Nephron (organoid): Measurements from ENCODE around the gene CHD3.
A peak's percentile ranks its signal among the peaks of the same experiment; 100 is the strongest.

Experiments used
- H3K27ac Mint-ChIP-seq, 3 experiments: 2 replicates each; pipeline ENCODE4 v1.8.0; 2020; ENCODE audit warnings: mixed read lengths in 3 of 3, mild to moderate bottlenecking in 2 of 3, moderate library complexity in 1 of 3
- H3K27me3 Mint-ChIP-seq: 2 replicates; pipeline ENCODE4 v1.8.0; 2021; ENCODE audit warnings: low read depth, mild to moderate bottlenecking, moderate library complexity, mixed read lengths
- H3K36me3 Mint-ChIP-seq: 2 replicates; pipeline ENCODE4 v1.8.0; 2020; ENCODE audit warnings: low read depth, mixed read lengths
- H3K4me1 Mint-ChIP-seq: 2 replicates; pipeline ENCODE4 v1.8.0; 2020; ENCODE audit warnings: mixed read lengths
- H3K4me3 Mint-ChIP-seq, 3 experiments: 2 replicates each; pipeline ENCODE4 v1.8.0; 2020; ENCODE audit warnings: mild to moderate bottlenecking in 3 of 3, mixed read lengths in 3 of 3, moderate library complexity in 2 of 3
- H3K9me3 Mint-ChIP-seq: 2 replicates; pipeline ENCODE4 v1.8.0; 2020; ENCODE audit warnings: mixed read lengths
- CTCF ChIP-seq, 3 experiments: fragments of 200-600 bp; sonication (generic); IDR thresholded peaks; one replicate each; pipeline ENCODE4 v1.5.0; 2021; ENCODE audit warnings: antibody characterized with exemption in 3 of 3; ENCODE audit not compliant: unreplicated experiment in 3 of 3

Gene CHD3

GRCh38 chr17:7844292-7845154 is 44.1 kb upstream of the CHD3 start:
- no peaks in the 10 kb centered on the region for H3K9me3 Mint-ChIP-seq
- H3K27ac Mint-ChIP-seq = peak overlapping the region; percentile 91 to 98 (median 98)
- H3K36me3 Mint-ChIP-seq = peaks cover 22% of the 10 kb centered on the region
- TF ChIP-seq CTCF (IDR thresholded peaks at IDR 0.05; ENCODE audit: unreplicated experiment in 3 of 3) = no peak
- no peaks in the 10 kb centered on the region for H3K27me3 Mint-ChIP-seq
- peak overlapping the region; percentile 96 to 98 (median 97) for H3K4me3 Mint-ChIP-seq
- peaks cover 24% of the 10 kb centered on the region for H3K4me1 Mint-ChIP-seq

DNA sequence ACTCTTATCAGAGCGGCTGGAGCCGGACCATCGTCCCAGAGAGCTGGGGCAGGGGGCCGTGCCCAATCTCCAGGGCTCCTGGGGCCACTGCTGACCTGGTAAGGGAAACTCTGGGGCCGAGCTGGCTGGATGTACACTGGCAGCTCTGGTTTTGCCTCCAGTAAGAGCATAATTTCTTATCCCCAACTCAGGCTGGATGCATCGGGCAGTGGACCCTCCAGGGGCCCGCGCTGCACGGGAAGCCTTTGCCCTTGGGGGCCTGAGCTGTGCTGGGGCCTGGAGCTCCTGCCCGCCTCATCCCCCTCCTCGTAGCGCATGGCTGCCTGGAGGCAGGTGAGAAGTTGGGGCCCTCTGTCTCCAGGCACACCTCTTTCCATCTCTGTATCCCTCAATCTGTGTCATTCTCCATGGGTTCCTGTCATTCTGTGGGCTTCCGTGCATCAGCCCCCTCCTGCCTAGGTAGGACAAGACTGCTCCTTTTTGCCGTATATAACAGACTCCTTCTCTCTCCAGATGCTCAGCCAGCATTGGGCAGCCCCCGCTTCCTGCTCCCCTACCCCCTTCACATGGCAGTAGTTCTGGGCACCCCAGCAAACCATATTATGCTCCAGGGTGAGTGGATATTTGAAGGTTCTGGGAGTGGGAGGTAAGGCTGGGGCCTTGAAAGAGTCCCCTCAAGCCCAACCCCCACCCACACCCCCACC is 43.1 kb upstream of the CHD3 start:
- H3K27me3 Mint-ChIP-seq = no peaks in the 10 kb centered on the region
- H3K4me1 Mint-ChIP-seq = peaks cover 14% of the 10 kb centered on the region
- peak overlapping the region; percentile 96 to 98 (median 97) for H3K4me3 Mint-ChIP-seq
- H3K36me3 Mint-ChIP-seq = peaks cover 26% of the 10 kb centered on the region
- no peaks in the 10 kb centered on the region for H3K9me3 Mint-ChIP-seq
- TF ChIP-seq CTCF (IDR thresholded peaks at IDR 0.05; ENCODE audit: unreplicated experiment in 3 of 3) = no peak
- no peak overlapping the region for H3K27ac Mint-ChIP-seq

- no peak for TF ChIP-seq CTCF (IDR thresholded peaks at IDR 0.05; ENCODE audit: unreplicated experiment in 3 of 3)
- Mint-ChIP-seq H3K27ac (no peak overlapping the region), H3K4me1 (peaks cover 8% of the 10 kb centered on the region), H3K9me3 (no peaks in the 10 kb centered on the region), H3K36me3 (peaks cover 28% of the 10 kb centered on the region), H3K27me3 (no peaks in the 10 kb centered on the region), H3K4me3 (peak overlapping the region; percentile 58 to 70 (median 67))
Measured at GRCh38 chr17:7846063-7846735, 42.4 kb upstream of the CHD3 start.

GRCh38 chr17:7846765-7847661 is 41.6 kb upstream of the CHD3 start:
- TF ChIP-seq CTCF (IDR thresholded peaks at IDR 0.05; ENCODE audit: unreplicated experiment in 3 of 3) = no peak
- no peaks in the 10 kb centered on the region for H3K9me3 Mint-ChIP-seq
- peaks cover 2% of the 10 kb centered on the region for H3K4me1 Mint-ChIP-seq
- H3K4me3 Mint-ChIP-seq = peak overlapping the region; percentile 37 to 58 (median 43)
- H3K27ac Mint-ChIP-seq = no peak overlapping the region
- H3K36me3 Mint-ChIP-seq = peaks cover 36% of the 10 kb centered on the region
- no peaks in the 10 kb centered on the region for H3K27me3 Mint-ChIP-seq

GRCh38 chr17:7848131-7848579 is 40.4 kb upstream of the CHD3 start:
- no peak for TF ChIP-seq CTCF (IDR thresholded peaks at IDR 0.05; ENCODE audit: unreplicated experiment in 3 of 3)
- H3K27ac Mint-ChIP-seq = no peak overlapping the region
- H3K4me3 Mint-ChIP-seq = no peak overlapping the region
- H3K27me3 Mint-ChIP-seq = no peaks in the 10 kb centered on the region
- H3K36me3 Mint-ChIP-seq = peaks cover 48% of the 10 kb centered on the region
- no peaks in the 10 kb centered on the region for H3K4me1 Mint-ChIP-seq
- no peaks in the 10 kb centered on the region for H3K9me3 Mint-ChIP-seq
